ENCODE data around the gene TEKT1. TPM values are rescaled to one million over a fixed set of nuclear protein-coding genes. Genes with fewer than 3 reads are reported as not detected.

The TEKT1 gene
- total and polyA plus RNA-seq, 7 donors = not detected

GRCh38 chr17:6752068-6752909, 79.2 kb downstream of the TEKT1 start:
- TF ChIP-seq CTCF (IDR thresholded peaks at IDR 0.05) = no peak
- H3K27me3 ChIP-seq (ENCODE audit: insufficient read depth in 3 of 3, low read length in 2 of 3) = peaks cover 0 to 7% (median 1%) of the 10 kb centered on the region in 3 donors
- H3K4me1 ChIP-seq = peaks cover 5% of the 10 kb centered on the region
- intact Hi-C loops (cut with DNase I) = no loop called here
- no peaks in the 10 kb centered on the region for H3K36me3 ChIP-seq (ENCODE audit: insufficient read depth in 1 of 2, low read depth in 1 of 2)
- WGBS, 3 donors = 28 to 37% (median 31%) methylated on average over 7 of the region's 7 CpGs
- peak; percentile 61 to 77 (median 72) for ATAC-seq
- no peak overlapping the region for H3K4me3 ChIP-seq
- DNase-seq = peak; percentile 48 to 53
- peak overlapping the region; percentile 75 for H3K27ac ChIP-seq
- no peaks in the 10 kb centered on the region for H3K9me3 ChIP-seq

- WGBS, 3 donors = 87 to 89% (median 88%) methylated on average over 6 of the region's 6 CpGs
- no peaks in the 10 kb centered on the region for H3K36me3 ChIP-seq (ENCODE audit: insufficient read depth in 1 of 2, low read depth in 1 of 2)
- H3K4me1 ChIP-seq = peaks cover 5% of the 10 kb centered on the region
- H3K27ac ChIP-seq = no peak overlapping the region
- DNase-seq = no peak
- intact Hi-C loops (cut with DNase I) = no loop called here
- peaks cover 0 to 5% (median 0%) of the 10 kb centered on the region in 3 donors for H3K27me3 ChIP-seq (ENCODE audit: insufficient read depth in 3 of 3, low read length in 2 of 3)
- no peaks in the 10 kb centered on the region for H3K9me3 ChIP-seq
- no peak overlapping the region for H3K4me3 ChIP-seq
- ATAC-seq = no peak
- TF ChIP-seq CTCF (IDR thresholded peaks at IDR 0.05) = no peak
Measured at GRCh38 chr17:6749519-6749918, 82.0 kb downstream of the TEKT1 start.

GRCh38 chr17:6748617-6749016, 82.9 kb downstream of the TEKT1 start:
- Histone ChIP-seq H3K27me3 (ENCODE audit: insufficient read depth in 3 of 3, low read length in 2 of 3) (peaks cover 0 to 5% (median 0%) of the 10 kb centered on the region in 3 donors), H3K9me3 (no peaks in the 10 kb centered on the region), H3K36me3 (ENCODE audit: insufficient read depth in 1 of 2, low read depth in 1 of 2) (no peaks in the 10 kb centered on the region), H3K27ac (no peak overlapping the region), H3K4me3 (no peak overlapping the region), H3K4me1 (peaks cover 5% of the 10 kb centered on the region)
- TF ChIP-seq CTCF (IDR thresholded peaks at IDR 0.05) = no peak
- ATAC-seq (no peak), DNase-seq (no peak)
- intact Hi-C loops (cut with DNase I) = no loop called here

Other genes with a start within 250 kb of the TEKT1 start
- gene KIAA0753, start 191.0 kb downstream of the TEKT1 start, total RNA-seq = 1 to 10 TPM; 2.7 to 4.3 (median 3.0) TPM
- gene KIAA0753, start 191.0 kb downstream of the TEKT1 start, polyA plus RNA-seq = 1 to 10 TPM; 2.4 to 4.7 (median 3.5) TPM
- 10 to 100 TPM; 27.5 to 41.1 (median 30.9) TPM for gene TXNDC17, start 190.7 kb downstream of the TEKT1 start, total RNA-seq
- 100 to 1,000 TPM in 2 of 3 donors, 10 to 100 TPM in 1; 81.1 to 159 (median 100) TPM for gene TXNDC17, start 190.7 kb downstream of the TEKT1 start, polyA plus RNA-seq
- 10 to 100 TPM; 12.2 to 12.8 (median 12.7) TPM for gene MED31, start 180.1 kb downstream of the TEKT1 start, total RNA-seq
- 10 to 100 TPM; 12.7 to 55.2 (median 22.0) TPM for gene MED31, start 180.1 kb downstream of the TEKT1 start, polyA plus RNA-seq
- under 1 TPM; 0.34 to 0.77 (median 0.65) TPM for gene C17orf100, start 180.0 kb downstream of the TEKT1 start, total RNA-seq
- 1 to 10 TPM in 2 of 3 donors, under 1 TPM in 1; 0.61 to 1.4 (median 1.3) TPM for gene C17orf100, start 180.0 kb downstream of the TEKT1 start, polyA plus RNA-seq
- gene SLC13A5, start 118.4 kb downstream of the TEKT1 start, total RNA-seq = under 1 TPM in 1 of 4 donors, not detected in 3; 0.17 TPM
- gene SLC13A5, start 118.4 kb downstream of the TEKT1 start, polyA plus RNA-seq = under 1 TPM in 2 of 3 donors, not detected in 1; 0.01 to 0.03 TPM
- gene XAF1, start 75.7 kb downstream of the TEKT1 start, total RNA-seq = 10 to 100 TPM in 2 of 4 donors, 1 to 10 TPM in 2; 6.9 to 14.0 (median 9.8) TPM
- gene XAF1, start 75.7 kb downstream of the TEKT1 start, polyA plus RNA-seq = 1 to 10 TPM; 3.7 to 7.4 (median 7.4) TPM
- gene FBXO39, start 55.5 kb downstream of the TEKT1 start, total RNA-seq = under 1 TPM in 2 of 4 donors, not detected in 2; 0.30 to 0.34 TPM
- gene FBXO39, start 55.5 kb downstream of the TEKT1 start, polyA plus RNA-seq = under 1 TPM in 2 of 3 donors, not detected in 1; 0.01 to 0.18 TPM
- gene ALOX12, start 164.3 kb upstream of the TEKT1 start, total RNA-seq = not detected
- under 1 TPM in 1 of 3 donors, not detected in 2; 0.03 TPM for gene ALOX12, start 164.3 kb upstream of the TEKT1 start, polyA plus RNA-seq
- gene RNASEK, start 180.9 kb upstream of the TEKT1 start, total RNA-seq = 100 to 1,000 TPM; 113 to 148 (median 139) TPM
- gene RNASEK, start 180.9 kb upstream of the TEKT1 start, polyA plus RNA-seq = 100 to 1,000 TPM; 233 to 321 (median 236) TPM
- gene BCL6B, start 191.3 kb upstream of the TEKT1 start, total RNA-seq = 10 to 100 TPM in 2 of 4 donors, 1 to 10 TPM in 2; 6.1 to 11.9 (median 10.1) TPM
- 1 to 10 TPM; 2.0 to 4.4 (median 4.3) TPM for gene BCL6B, start 191.3 kb upstream of the TEKT1 start, polyA plus RNA-seq
- gene SLC16A13, start 204.3 kb upstream of the TEKT1 start, total RNA-seq = 1 to 10 TPM in 1 of 4 donors, under 1 TPM in 3; 0.57 to 1.5 (median 0.72) TPM
- gene SLC16A13, start 204.3 kb upstream of the TEKT1 start, polyA plus RNA-seq = under 1 TPM; 0.17 to 0.40 (median 0.40) TPM
- gene SLC16A11, start 212.4 kb upstream of the TEKT1 start, total RNA-seq = under 1 TPM in 2 of 4 donors, not detected in 2; 0.36 to 0.42 TPM
- gene SLC16A11, start 212.4 kb upstream of the TEKT1 start, polyA plus RNA-seq = 1 to 10 TPM in 1 of 3 donors, under 1 TPM in 2; 0.34 to 1.2 (median 0.77) TPM
- gene CLEC10A, start 248.5 kb upstream of the TEKT1 start, total RNA-seq = 1 to 10 TPM; 1.9 to 4.9 (median 2.4) TPM
- 1 to 10 TPM in 1 of 3 donors, under 1 TPM in 2; 0.69 to 2.4 (median 0.87) TPM for gene CLEC10A, start 248.5 kb upstream of the TEKT1 start, polyA plus RNA-seq

All from psoas muscle (tissue), 8 donors.